Loucy (cell line): ENCODE data around the gene SLC9A3.
"Not testable (repeated sequence)": the region's sequence is repeated elsewhere in the genome, so short reads cannot be mapped to it uniquely, and the experiment has no call there.

Experiments
- H2AFZ ChIP-seq: fragments of 200-600 bp; sonication (generic); 2 replicates; pipeline ENCODE4 v1.6.0; 2016; ENCODE audit warnings: antibody characterized with exemption, mild to moderate bottlenecking, low read length, moderate library complexity
- H3F3A ChIP-seq: fragments of 200-600 bp; 2 replicates; pipeline ENCODE4 v1.6.0; 2016; ENCODE audit warnings: antibody characterized with exemption, low read depth, mild to moderate bottlenecking
- H3K27me3 ChIP-seq: fragments of 200-600 bp; sonication (generic); 2 replicates; pipeline ENCODE4 v1.6.1; 2014; ENCODE audit warnings: low read length, mild to moderate bottlenecking; ENCODE audit not compliant: insufficient read depth, poor library complexity, severe bottlenecking
- H3K36me3 ChIP-seq: fragments of 200-600 bp; sonication (generic); 2 replicates; pipeline ENCODE4 v1.6.1; 2016; ENCODE audit warnings: low read length; ENCODE audit not compliant: insufficient read depth
- H3K4me1 ChIP-seq: fragments of 200-600 bp; sonication (generic); 2 replicates; pipeline ENCODE4 v1.5.1; 2014; ENCODE audit warnings: low read length, mild to moderate bottlenecking; ENCODE audit not compliant: insufficient read depth, poor library complexity, severe bottlenecking
- H3K4me2 ChIP-seq: fragments of 200-600 bp; sonication (generic); 2 replicates; pipeline ENCODE4 v1.6.0; 2014; ENCODE audit warnings: antibody characterized with exemption, low read length, low read depth, mild to moderate bottlenecking; ENCODE audit not compliant: poor library complexity, severe bottlenecking
- H3K4me3 ChIP-seq: fragments of 200-600 bp; sonication (generic); 2 replicates; pipeline ENCODE4 v1.5.1; 2014; ENCODE audit warnings: low read length, mild to moderate bottlenecking, mixed read lengths; ENCODE audit not compliant: poor library complexity, severe bottlenecking
- H3K79me2 ChIP-seq: fragments of 200-600 bp; sonication (generic); 2 replicates; pipeline ENCODE4 v1.6.1; 2014; ENCODE audit warnings: low read length; ENCODE audit not compliant: insufficient read depth
- H3K9ac ChIP-seq: fragments of 200-600 bp; sonication (generic); 2 replicates; pipeline ENCODE4 v1.6.0; 2014; ENCODE audit warnings: mild to moderate bottlenecking, low read depth, low read length, moderate library complexity; ENCODE audit not compliant: poor library complexity, severe bottlenecking
- H3K9me2 ChIP-seq: fragments of 200-600 bp; sonication (generic); replicated peaks from 2 replicates; pipeline ENCODE4 v1.6.1; 2016; ENCODE audit warnings: low read depth, low read length, mixed read lengths
- H3K9me3 ChIP-seq: fragments of 200-600 bp; sonication (generic); 2 replicates; pipeline ENCODE4 v1.6.1; 2014; ENCODE audit warnings: mild to moderate bottlenecking, antibody characterized with exemption, low read length, low read depth; ENCODE audit not compliant: insufficient read depth
- H4K20me1 ChIP-seq: fragments of 200-600 bp; sonication (generic); 2 replicates; pipeline ENCODE4 v1.6.0; 2014; ENCODE audit warnings: antibody characterized with exemption, low read length, mild to moderate bottlenecking; ENCODE audit not compliant: insufficient read depth, poor library complexity, severe bottlenecking
- EZH2phosphoT487 ChIP-seq: fragments of 200-600 bp; IDR thresholded peaks from 2 replicates; pipeline ENCODE4 v1.6.1; 2018; ENCODE audit warnings: antibody characterized with exemption, mild to moderate bottlenecking, moderate library complexity, borderline replicate concordance
- TF ChIP-seq, protein P1 (sequence below): fragments of 200-600 bp; sonication (generic); conservative IDR thresholded peaks from 2 replicates; pipeline ENCODE4 v1.5.1; 2014; ENCODE audit warnings: mild to moderate bottlenecking, antibody characterized with exemption, low read length

Gene SLC9A3

GRCh38 chr5:560792-561166, 36.5 kb upstream of the SLC9A3 start:
- Histone ChIP-seq H3K4me2 (no peak overlapping the region), H3K9me3 (peaks cover 3% of the 10 kb centered on the region; the same call in 1 of the 2 replicates), H2AFZ (no peak overlapping the region), H3K36me3 (no peaks in the 10 kb centered on the region), H3K9me2 (no peaks in the 10 kb centered on the region), H3K27me3 (no peaks in the 10 kb centered on the region), H3K4me3 (no peak overlapping the region), H3K4me1 (peaks cover 22% of the 10 kb centered on the region), H3F3A (no peaks in the 10 kb centered on the region), H4K20me1 (no peaks in the 10 kb centered on the region), H3K79me2 (no peaks in the 10 kb centered on the region; the same call in 1 of the 2 replicates), H3K9ac (no peak overlapping the region)
- no peak for TF ChIP-seq EZH2phosphoT487
- TF ChIP-seq, protein P1, sequence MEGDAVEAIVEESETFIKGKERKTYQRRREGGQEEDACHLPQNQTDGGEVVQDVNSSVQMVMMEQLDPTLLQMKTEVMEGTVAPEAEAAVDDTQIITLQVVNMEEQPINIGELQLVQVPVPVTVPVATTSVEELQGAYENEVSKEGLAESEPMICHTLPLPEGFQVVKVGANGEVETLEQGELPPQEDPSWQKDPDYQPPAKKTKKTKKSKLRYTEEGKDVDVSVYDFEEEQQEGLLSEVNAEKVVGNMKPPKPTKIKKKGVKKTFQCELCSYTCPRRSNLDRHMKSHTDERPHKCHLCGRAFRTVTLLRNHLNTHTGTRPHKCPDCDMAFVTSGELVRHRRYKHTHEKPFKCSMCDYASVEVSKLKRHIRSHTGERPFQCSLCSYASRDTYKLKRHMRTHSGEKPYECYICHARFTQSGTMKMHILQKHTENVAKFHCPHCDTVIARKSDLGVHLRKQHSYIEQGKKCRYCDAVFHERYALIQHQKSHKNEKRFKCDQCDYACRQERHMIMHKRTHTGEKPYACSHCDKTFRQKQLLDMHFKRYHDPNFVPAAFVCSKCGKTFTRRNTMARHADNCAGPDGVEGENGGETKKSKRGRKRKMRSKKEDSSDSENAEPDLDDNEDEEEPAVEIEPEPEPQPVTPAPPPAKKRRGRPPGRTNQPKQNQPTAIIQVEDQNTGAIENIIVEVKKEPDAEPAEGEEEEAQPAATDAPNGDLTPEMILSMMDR: no peak

DNA sequence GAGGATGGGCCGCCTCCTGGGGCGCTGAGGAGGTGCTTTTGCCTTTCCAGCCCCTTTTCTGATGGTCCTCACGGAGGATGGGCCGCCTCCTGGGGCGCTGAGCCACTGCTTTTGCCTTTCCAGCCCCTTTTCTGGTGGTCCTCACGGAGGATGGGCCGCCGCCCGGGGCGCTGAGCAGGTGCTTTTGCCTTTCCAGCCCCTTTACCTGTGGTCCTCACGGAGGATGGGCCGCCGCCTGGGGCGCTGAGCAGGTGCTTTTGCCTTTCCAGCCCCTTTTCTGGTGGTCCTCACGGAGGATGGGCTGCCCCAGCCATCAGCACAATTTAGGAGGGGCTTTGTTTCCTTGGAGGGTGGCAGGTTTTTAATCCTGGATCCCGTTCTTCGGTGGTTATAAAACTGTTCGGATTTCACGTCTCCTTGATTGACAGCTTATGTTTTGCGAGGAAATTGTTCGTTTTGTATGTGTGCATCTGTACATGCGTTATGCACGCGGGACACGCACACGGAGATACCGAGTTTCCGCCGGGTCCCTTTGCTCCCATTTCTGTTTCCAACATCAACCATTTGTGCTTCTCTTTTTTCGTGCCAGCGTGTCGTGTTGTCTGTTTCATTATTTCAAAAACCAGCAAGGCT, 34.7 kb upstream of the SLC9A3 start:
- H3K4me2 ChIP-seq: peak overlapping the region; percentile 67

GRCh38 chr5:558326-558725, 34.1 kb upstream of the SLC9A3 start:
- Histone ChIP-seq H3K27me3 (no peaks in the 10 kb centered on the region), H3K9me2 (no peaks in the 10 kb centered on the region), H2AFZ (no peak overlapping the region), H3K36me3 (no peaks in the 10 kb centered on the region), H3K79me2 (no peaks in the 10 kb centered on the region; the same call in 1 of the 2 replicates), H3K9ac (peak overlapping the region; percentile 56), H3K4me2 (peak overlapping the region; percentile 67), H4K20me1 (no peaks in the 10 kb centered on the region), H3K9me3 (peaks cover 3% of the 10 kb centered on the region; the same call in 1 of the 2 replicates), H3F3A (no peaks in the 10 kb centered on the region; the same call in 1 of the 2 replicates), H3K4me1 (peaks cover 22% of the 10 kb centered on the region), H3K4me3 (peak overlapping the region; percentile 64)
- TF ChIP-seq, protein P1: no peak
- TF ChIP-seq EZH2phosphoT487: no peak

More for the DNA sequence above, 34.7 kb upstream of the SLC9A3 start:
- peak overlapping the region; percentile 56 for H3K9ac ChIP-seq
- no peak for TF ChIP-seq EZH2phosphoT487
- H2AFZ ChIP-seq: peak overlapping the region; percentile 59; the same call in 1 of the 2 replicates
- H3K9me3 ChIP-seq: peaks cover 3% of the 10 kb centered on the region; the same call in 1 of the 2 replicates
- peak overlapping the region; percentile 49 for H3K4me3 ChIP-seq
- H3F3A ChIP-seq: no peaks in the 10 kb centered on the region
- H3K27me3 ChIP-seq: no peaks in the 10 kb centered on the region
- no peaks in the 10 kb centered on the region for H3K9me2 ChIP-seq
- H3K79me2 ChIP-seq: no peaks in the 10 kb centered on the region; the same call in 1 of the 2 replicates
- H3K4me1 ChIP-seq: peaks cover 22% of the 10 kb centered on the region
- H3K36me3 ChIP-seq: no peaks in the 10 kb centered on the region
- no peaks in the 10 kb centered on the region for H4K20me1 ChIP-seq

DNA sequence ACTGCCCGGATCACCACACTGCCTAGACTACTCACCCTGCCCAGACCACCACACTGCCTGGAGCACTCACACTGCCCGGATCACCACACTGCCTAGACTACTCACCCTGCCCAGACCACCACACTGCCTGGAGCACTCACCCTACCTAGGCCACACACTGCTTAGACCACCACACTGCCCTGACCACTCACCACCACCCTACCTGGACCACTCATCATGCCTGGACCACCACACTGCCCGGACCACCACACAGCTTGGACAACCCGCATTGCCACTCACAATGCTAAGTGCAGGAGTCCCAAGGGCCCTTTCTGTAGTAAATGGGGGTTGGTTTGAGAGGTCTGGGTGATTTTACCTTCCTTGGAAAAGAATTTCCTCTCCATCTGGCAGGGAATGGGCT, 33.7 kb upstream of the SLC9A3 start:
- H3K9me2 ChIP-seq, H4K20me1 ChIP-seq, H2AFZ ChIP-seq, H3K9me3 ChIP-seq, H3F3A ChIP-seq, H3K36me3 ChIP-seq, H3K79me2 ChIP-seq, H3K27me3 ChIP-seq: not testable (repeated sequence)
- H3K4me3 ChIP-seq: peak overlapping the region; percentile 64
- H3K4me2 ChIP-seq: peak overlapping the region; percentile 67
- H3K9ac ChIP-seq: peak overlapping the region; percentile 56
- H3K4me1 ChIP-seq: peaks cover 22% of the 10 kb centered on the region
